ENCODE data around the gene GLTPD2. TPM values are rescaled to one million over a fixed set of nuclear protein-coding genes. Genes with fewer than 3 reads are reported as not detected.

The GLTPD2 gene
- total RNA-seq, 5 donors from 2014 or later (not counting 1 experiment from before 2014, with no cell fraction given), result not detected

Other genes starting within 250 kb of the GLTPD2 start
- 100 to 1,000 TPM in 1 of 5 donors, 10 to 100 TPM in 4; 57.0 to 102 (median 94.2) TPM for gene MYBBP1A, start 233.6 kb upstream of the GLTPD2 start, total RNA-seq
- not detected for gene GGT6, start 228.4 kb upstream of the GLTPD2 start, total RNA-seq
- not detected for gene SMTNL2, start 204.4 kb upstream of the GLTPD2 start, total RNA-seq
- under 1 TPM in 1 of 5 donors, not detected in 4; 0.13 TPM for gene ALOX15, start 147.3 kb upstream of the GLTPD2 start, total RNA-seq
- gene PELP1, start 84.8 kb upstream of the GLTPD2 start, total RNA-seq, result 10 to 100 TPM; 50.0 to 88.3 (median 85.0) TPM
- gene ARRB2, start 78.3 kb upstream of the GLTPD2 start, total RNA-seq, result 100 to 1,000 TPM; 247 to 374 (median 325) TPM
- 10 to 100 TPM in 4 of 5 donors, 1 to 10 TPM in 1; 9.0 to 33.1 (median 28.6) TPM for gene MED11, start 57.5 kb upstream of the GLTPD2 start, total RNA-seq
- gene ZMYND15, start 49.1 kb upstream of the GLTPD2 start, total RNA-seq, result 1 to 10 TPM in 1 of 5 donors, under 1 TPM in 4; 0.29 to 1.4 (median 0.44) TPM
- gene CXCL16, start 49.0 kb upstream of the GLTPD2 start, total RNA-seq, result 10 to 100 TPM in 1 of 5 donors, 1 to 10 TPM in 4; 2.5 to 11.2 (median 3.1) TPM
- gene TM4SF5, start 17.1 kb upstream of the GLTPD2 start, total RNA-seq, result not detected
- under 1 TPM in 4 of 5 donors, not detected in 1; 0.38 to 0.82 (median 0.59) TPM for gene VMO1, start 2.6 kb upstream of the GLTPD2 start, total RNA-seq
- 10 to 100 TPM; 45.7 to 63.5 (median 57.0) TPM for gene PSMB6, start 7.2 kb downstream of the GLTPD2 start, total RNA-seq
- 10 to 100 TPM; 24.2 to 41.7 (median 31.4) TPM for gene PLD2, start 18.2 kb downstream of the GLTPD2 start, total RNA-seq
- 100 to 1,000 TPM; 156 to 189 (median 164) TPM for gene MINK1, start 44.4 kb downstream of the GLTPD2 start, total RNA-seq
- gene C17orf107, start 110.6 kb downstream of the GLTPD2 start, total RNA-seq, result 10 to 100 TPM in 2 of 5 donors, 1 to 10 TPM in 3; 3.1 to 41.1 (median 4.1) TPM
- gene CHRNE, start 114.1 kb downstream of the GLTPD2 start, total RNA-seq, result 1 to 10 TPM in 3 of 5 donors, under 1 TPM in 2; 0.73 to 3.5 (median 1.3) TPM
- under 1 TPM in 1 of 5 donors, not detected in 4; 0.40 TPM for gene GP1BA, start 143.3 kb downstream of the GLTPD2 start, total RNA-seq
- 10 to 100 TPM; 30.9 to 51.6 (median 47.0) TPM for gene SLC25A11, start 151.1 kb downstream of the GLTPD2 start, total RNA-seq
- 100 to 1,000 TPM; 109 to 158 (median 135) TPM for gene RNF167, start 151.3 kb downstream of the GLTPD2 start, total RNA-seq
- 100 to 1,000 TPM; 654 to 853 (median 744) TPM for gene PFN1, start 159.6 kb downstream of the GLTPD2 start, total RNA-seq
- gene ENO3, start 162.2 kb downstream of the GLTPD2 start, total RNA-seq, result 10 to 100 TPM; 31.0 to 38.4 (median 36.3) TPM
- gene SPAG7, start 178.9 kb downstream of the GLTPD2 start, total RNA-seq, result 10 to 100 TPM; 36.4 to 65.6 (median 55.8) TPM
- gene CAMTA2, start 198.7 kb downstream of the GLTPD2 start, total RNA-seq, result 10 to 100 TPM; 59.8 to 82.8 (median 72.0) TPM
- under 1 TPM in 2 of 5 donors, not detected in 3; 0.38 to 0.43 TPM for gene INCA1, start 208.6 kb downstream of the GLTPD2 start, total RNA-seq
- gene KIF1C, start 209.0 kb downstream of the GLTPD2 start, total RNA-seq, result 10 to 100 TPM; 15.3 to 37.9 (median 28.5) TPM
- under 1 TPM in 3 of 5 donors, not detected in 2; 0.14 to 0.62 (median 0.25) TPM for gene SLC52A1, start 246.5 kb downstream of the GLTPD2 start, total RNA-seq

Measured in T-cell (primary cell).